HG02642 (cell line): ENCODE results near the gene TFAP2A.

Experiments
- ATAC-seq: cut with Tn5 transposase; IDR thresholded peaks from one replicate; pipeline ENCODE4 v1.9.1; 2021; ENCODE audit warnings: mild to moderate bottlenecking; ENCODE audit not compliant: unreplicated experiment, poor library complexity

The TFAP2A gene

DNA sequence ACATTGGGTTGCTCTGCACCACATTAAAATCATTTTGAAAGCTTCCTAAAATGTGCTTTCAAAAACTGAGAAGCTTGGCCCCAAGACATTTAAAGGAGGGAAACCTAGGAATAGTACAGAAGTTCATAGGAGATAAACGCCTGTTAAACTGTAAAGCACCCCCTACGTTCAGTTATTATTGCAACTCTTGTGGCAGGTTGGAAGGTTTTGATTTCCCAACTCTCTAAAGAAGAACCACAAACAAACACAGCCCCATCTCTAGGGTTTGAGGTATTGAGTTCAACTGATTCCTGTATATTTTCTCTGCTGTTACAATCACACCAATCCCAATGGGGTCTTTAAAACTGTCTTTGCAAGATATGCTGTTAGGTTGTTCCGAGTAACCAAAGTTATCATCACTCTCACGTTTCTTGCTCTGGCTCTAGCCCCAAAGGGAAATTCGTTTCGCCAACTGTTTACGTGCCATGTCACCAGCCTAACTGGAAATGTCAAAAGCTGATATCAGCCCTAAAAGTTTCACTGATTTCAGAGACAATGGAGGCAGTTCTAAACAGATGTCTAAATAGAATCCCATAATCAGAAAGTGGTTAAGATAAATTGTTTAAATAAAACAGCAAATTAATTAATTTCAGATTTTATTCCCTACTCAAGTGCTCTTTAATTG lies 12.1 kb downstream of the TFAP2A start:
- no peak for ATAC-seq

DNA sequence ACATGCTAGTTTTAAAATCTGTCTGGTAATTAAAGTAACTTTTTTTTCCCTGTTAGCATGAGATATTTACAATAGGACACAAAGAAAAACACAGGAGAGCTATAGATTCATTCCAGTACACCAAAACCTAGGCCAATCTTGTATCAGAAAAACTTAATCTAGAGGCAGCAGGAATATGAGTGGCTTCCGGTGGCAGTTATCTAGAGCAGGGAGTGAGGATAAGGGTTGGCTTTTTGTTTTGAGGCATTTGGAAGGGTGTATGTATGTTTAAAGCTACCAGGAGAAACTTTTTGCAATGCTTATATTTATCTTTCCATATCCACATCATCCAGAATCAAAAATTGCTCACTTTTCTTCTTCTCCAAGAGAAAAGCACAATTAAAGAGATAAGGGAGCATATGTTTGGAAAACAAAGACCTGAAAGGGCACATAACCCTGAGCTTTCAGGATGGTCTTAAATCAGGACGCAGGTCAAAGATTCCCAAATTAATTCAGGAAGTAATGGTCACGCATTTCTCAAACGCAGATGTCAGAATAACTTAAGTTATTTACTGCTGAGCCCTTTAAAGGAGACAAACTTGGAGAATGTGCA lies 13.1 kb downstream of the TFAP2A start:
- no peak for ATAC-seq

DNA sequence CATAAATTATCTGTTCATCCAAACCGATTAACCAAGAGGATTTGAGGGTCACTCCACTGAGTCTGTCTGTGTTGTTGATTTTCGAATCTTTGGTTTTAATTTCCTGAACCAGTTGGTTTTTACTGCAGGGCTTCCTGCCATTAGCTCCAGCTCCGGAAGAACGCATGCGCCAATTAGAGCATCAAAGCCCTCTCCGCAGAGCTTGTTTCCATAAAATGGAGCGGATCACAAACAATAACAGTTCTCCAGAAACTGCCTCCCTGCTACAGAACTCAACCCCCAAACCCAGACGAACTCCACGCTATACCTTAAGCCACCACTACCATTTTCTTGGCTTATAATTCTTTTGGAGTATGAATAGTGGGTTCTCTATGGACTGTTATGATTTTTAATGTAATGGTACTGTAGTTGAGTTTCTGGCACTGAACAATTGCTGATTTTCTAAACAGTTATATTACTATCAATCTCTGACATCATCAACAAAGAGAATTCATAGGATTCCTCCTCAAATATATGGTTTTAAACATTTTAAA lies 13.8 kb downstream of the TFAP2A start:
- no peak for ATAC-seq

DNA sequence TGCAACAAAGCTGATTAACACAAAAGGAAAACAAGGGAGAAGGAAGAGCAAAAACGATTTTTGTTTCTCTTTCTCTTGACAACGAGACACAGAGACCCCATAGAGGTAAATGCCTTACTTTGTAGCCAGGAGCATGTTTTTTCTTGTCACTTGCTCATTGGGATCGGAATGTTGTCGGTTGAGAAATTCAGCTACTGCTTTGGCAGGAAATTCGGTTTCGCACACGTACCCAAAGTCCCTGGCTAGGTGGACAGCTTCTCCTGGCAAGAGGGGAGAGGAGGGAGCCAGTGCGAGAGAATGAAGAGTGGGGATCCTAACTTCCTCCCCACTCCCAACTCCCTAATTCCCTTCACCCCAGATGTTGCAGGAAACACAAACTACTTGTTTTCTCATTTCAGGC lies 14.5 kb downstream of the TFAP2A start:
- ATAC-seq = no peak

DNA sequence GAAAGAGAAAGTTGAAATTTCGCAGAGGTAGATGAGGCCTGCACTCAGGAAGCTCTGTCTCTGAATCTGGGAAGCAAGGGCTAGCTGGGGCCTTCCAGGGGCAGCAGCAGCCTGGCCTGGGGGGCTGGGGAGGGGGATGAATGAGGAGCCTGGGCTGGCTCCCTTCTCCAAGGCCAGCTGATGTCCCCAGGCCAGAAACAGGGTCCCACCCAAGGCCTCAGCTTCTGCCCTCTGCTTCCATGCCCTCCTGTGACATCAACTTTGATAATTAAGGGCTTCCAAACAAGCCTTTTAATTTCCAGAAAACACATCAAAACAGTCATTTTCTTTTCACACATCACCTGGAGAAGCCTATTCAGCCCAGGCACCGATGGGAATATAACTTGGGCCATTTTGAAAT lies 15.4 kb downstream of the TFAP2A start:
- ATAC-seq = no peak

DNA sequence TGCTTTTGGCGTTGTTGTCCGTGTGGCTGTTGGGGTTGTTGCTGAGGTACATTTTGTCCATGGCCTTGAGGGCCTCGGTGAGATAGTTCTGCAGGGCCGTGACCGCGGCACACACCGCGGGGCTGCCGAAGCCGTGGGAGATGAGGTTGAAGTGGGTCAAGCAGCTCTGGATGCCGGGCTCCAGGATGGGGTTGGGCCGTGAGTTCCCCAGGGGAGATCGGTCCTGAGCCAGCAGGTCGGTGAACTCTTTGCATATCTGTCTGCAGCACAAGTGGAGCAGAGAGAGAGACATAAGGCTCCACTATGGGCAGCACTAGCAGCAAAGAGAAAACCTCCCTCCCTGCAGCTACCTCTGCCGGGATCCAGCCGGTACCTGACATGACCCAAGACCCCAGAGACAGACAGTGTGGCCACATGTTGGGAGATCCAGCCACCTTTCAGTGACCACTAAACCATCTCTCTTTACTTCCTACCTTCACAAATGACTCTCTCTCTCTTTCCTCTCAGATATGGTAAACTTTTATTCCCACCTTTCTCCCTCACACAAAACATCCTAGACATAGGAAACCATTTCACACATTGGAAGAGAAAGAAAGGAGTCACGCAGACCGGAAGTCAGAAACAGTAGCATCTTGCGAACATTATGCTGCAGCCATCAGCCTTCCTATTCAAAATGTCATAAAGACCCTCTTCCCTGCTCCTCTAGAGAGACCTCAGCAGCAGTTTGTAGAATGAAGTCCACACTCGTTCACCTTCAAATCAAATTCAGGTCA lies 16.2 kb downstream of the TFAP2A start:
- no peak for ATAC-seq

DNA sequence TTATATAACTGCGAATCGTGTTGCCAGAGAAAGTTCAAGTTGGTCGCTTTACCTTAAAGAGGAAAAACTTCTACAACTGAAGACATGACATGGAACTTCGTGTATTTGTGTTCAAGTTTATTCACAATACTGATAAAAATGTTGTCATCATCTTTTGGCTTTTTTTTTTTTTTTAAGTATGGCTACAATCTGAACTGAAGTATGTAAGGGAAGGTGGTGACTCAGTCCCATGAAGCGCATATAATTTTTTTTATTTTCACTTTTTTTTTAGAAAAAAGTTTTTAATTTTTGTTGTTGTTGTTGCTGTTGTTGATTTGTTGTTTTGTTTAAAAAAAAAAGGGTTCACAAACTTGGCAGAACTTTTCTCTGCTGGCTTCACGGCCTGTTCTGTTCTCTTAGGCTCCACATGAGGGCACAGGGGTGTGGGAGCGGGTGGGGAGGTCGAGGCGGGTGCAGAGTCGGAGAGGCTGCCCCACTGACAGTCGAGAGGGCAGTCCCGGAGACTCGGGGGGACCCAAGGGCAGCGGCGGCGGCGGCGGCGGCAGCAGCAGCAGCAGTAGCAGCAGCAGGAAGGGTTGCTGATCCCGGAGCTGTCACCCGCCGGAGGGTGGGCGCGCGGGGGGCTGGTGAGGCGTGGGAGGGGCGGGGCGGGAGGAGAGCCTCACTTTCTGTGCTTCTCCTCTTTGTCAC lies 17.0 kb downstream of the TFAP2A start:
- no peak for ATAC-seq

DNA sequence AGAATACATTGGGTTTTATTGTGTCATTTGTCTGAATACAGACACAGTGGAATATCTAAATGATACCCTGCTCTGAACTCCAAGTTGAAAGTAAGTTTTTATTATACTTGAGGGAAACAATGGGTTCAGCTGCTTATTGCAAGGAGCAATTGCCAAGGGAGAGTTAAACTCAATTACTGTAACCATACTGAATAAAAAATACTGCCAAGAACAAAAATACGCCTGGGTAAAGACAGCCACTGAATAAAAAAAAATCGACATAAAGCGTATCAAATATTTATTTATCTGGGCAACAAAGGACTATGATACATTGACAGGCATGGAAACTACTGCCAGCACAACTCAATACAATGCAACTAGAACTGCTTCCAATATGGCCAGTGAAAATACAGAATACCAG lies 18.1 kb downstream of the TFAP2A start:
- no peak for ATAC-seq

DNA sequence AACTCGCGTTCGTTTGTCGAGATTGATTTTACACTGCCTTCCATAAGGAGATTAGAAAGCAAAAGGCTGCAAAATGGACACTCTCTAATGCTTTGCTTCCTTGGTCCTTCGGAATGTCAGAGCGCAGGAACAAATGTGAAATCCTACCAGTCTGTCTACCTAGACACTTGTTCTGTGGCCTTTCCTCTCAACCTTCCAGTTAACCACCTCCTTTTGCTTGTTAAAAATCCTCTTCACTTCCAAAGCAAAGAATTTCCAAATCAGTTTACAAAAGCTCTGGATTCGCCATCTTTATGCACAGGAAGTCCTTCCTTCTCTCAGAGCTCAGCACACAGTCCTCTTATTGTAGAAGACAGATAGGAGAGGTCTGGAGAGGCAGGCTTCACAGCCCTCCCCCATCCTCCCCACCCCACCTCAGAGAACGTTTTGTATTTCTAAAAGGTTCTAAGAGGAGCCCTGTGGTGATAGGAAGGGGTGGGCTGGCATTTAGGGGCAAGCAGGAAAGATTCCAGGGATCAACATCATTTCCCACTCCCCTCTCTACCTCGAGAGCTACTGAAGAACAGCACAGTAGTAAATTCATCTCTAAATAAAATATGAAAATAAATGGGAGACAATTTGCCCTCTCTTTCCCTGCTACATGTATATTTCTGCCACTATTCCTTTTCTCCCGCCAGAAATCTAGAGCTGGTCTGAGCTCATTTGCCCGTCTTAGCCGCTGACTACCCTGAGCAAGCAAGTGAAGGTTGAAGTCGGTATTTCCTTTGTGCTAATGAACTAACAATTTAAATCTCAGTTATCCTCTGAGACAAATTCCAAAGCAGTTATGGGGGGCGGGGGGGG lies 18.9 kb downstream of the TFAP2A start:
- ATAC-seq = no peak

DNA sequence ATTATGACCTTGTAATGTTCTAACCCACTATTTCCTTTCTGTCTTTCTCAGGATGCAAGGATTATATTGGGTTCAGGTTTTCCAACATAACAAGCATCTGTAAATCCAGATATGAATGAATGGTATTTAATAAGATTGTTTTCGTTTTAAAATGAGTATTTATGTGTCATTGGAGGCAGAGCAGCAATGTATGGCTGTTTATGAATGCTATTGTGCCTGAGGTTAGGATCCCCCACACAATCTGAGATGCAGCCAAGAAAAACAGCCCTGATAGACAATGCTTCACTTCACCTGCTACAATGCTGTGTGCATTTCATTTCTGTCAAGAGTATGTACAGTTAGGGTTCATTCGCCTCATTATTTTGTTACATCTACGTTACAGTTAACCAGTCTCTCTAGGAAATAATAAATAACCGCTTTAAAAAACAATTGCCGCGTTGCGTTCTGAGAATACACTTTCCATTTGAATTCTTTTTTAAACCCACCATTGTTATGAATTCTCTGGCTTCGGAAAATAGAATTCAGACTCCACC lies 19.6 kb downstream of the TFAP2A start:
- ATAC-seq = no peak

DNA sequence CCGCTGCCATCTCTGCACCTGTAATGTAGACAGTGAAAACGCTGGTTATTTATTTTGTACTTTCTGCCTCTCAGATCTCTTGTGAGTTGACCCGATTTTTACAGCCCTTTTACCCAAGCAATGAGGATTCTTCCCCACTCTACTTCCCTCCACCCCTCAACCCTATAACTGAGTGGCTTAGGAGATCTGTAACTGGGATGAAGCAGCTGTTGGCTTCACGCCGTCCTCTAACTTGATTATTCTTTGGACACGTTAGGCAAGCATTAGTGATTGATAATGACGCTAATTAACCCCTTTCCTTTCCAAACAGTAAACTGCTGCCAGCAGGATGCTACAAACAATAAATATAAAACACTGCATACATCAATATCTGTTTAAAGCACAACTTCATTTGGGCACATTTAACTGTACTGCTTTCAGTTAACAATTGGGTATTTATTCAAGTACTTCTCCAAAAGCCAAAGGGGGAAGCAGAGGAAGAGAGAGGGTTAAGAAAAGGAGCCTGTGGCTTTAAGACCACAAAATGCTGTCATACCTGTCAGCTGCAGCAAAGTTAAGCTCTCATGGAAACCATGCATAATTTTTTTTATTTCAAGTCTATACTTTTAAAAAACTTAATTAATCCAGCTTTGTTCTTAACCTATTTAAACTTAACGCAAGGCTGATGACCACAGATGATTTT lies 21.2 kb downstream of the TFAP2A start:
- ATAC-seq = no peak

DNA sequence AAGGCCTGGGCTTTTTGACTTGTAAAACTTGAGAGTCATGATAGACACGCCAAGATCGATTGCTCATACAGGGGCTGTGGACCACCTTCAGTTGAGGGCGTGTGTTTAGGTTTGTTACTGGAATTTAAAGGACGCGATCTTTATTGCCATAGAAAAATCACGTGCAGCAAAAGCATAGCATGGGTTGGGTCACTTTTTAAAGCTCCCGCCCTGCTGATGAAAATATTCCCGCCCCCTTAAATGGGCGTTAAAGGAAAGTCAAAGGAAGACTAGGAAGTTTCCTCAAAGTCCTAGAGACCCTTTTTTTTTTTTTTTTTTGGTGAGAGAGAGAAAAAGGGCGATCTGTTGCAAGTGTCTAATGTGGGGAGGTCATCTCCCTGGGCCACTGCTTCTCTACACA lies 23.1 kb downstream of the TFAP2A start:
- no peak for ATAC-seq

DNA sequence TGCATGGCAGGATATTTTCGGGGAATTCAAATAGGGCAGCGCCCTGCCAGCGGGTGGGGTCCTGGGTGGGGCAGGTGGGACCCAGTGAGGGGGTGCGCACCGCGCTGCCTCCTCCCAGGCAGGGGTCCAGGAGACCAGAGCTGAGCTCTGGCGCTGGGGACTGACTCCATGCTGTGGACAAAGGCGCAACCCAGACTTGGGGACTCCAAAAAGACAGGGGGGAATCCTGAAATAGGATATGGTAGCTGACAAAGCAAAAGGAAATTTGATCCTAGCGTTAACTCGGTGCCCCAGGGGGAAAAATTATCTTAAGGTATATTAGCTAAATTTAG lies 23.6 kb downstream of the TFAP2A start:
- ATAC-seq = no peak

DNA sequence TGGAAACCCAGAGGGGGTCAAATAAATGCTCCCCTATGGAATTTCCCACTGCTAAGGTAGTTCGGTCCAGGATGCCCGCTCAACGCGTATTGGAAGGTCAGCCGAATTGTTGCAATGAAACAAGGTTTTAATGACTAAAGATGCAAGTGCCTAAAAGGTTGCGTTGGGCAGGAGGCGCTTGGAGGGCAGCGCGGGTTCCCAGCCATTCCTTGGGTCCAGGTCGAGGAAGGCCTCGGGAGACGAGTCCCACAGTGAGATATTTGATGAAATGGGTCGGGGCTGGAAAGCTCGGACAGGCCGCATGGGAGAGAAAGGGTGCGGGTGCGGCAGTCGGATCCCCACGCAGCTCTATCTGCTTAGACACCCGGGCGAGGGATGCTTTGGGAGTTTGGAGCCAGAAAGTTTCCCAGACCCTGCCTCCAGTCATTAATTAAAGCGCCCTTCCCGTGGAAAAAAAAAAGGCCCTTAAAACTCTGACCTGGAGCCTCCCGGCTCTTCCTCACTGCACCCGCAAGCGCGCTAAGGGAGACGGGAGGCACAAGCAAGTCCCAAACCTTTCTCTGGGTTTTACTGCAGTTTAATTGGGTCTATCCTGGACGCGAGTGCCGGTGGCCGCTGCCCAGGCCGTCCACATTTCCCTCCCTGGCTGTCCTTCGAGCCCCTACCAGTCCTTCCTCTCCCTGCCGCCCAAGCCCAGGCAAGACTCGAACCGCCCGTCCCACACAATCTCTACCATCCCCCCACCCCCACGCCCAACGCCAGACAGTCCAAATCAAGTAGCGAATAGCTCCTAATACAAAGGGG lies 24.2 kb downstream of the TFAP2A start:
- ATAC-seq = no peak

DNA sequence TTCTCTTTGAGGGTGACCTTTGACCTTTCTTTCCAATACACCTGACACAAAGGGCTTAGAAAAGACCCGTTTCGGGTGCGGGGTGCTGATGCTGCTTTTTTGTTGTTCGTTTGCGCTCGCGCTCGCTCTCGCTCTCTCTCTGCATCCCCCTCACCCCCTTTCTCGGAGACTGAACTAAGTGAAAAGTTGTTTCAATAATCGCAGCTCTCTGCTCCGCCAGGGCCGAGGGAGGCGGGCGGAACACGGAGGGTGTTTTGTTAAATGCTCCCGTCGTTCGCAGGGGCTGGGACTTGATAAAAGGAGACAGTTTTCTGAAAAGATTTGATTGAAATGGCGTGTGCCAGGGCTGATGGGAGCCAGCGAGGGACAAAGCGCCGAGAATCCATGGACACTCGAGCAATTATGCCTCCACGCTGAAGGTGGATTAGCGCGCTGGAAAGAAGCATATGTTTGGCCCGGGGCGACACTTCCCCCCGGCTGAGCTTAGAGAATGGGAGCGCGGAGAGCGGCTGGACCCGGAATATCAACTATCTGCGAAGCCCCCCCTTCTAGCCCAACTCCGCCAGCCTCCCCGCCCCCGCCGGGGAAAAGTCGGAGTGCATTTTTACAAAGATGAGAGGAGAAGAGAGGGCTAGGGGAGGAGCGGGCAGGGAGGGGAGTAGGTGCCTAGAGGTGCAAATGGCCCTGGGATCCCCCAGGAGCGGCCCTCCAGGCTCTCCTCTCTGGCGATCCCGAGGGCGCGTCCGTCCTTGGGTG lies 25.0 kb downstream of the TFAP2A start:
- no peak for ATAC-seq

DNA sequence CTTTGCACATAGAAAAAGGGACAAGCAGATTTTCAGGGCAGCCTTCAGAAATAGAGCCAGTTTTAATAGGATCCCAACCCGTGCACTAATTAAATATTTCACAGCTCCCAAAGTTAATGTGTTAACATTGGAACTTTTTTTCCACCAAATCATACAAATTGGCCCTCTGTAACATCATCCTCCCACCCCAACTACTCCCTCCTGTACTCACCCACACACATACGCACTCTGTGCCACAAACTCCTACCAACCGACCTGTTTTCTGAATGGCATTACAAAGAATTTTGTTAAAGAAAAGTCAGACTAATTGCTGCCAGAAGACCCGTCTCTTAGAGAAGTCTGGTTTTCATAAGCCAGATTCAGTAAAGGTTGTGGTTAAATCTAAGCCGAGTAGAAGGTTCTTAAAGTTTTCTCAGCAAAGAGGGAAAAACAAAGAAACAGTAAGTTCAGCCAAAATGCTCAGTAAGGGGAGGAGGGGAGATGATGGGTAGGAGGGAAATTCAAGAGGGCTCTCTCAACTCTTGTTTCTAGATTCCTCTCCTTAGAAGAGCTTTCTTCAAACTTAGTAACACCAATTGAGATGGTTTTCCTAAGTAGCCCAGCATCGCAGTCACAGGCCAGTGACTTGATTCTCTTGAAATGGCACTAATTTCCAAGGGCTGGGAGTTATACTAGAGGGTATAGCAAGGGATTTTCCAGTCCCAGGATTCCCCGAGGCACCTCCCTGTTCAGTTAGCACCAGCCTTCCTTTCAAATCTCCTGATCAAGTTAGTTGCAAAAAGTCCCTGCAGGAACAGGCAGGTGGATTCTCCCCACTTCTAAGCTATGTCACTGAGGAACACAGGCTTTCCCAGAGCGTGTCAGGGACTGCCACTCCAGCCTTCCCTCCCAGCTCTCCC lies 27.9 kb downstream of the TFAP2A start:
- no peak for ATAC-seq

DNA sequence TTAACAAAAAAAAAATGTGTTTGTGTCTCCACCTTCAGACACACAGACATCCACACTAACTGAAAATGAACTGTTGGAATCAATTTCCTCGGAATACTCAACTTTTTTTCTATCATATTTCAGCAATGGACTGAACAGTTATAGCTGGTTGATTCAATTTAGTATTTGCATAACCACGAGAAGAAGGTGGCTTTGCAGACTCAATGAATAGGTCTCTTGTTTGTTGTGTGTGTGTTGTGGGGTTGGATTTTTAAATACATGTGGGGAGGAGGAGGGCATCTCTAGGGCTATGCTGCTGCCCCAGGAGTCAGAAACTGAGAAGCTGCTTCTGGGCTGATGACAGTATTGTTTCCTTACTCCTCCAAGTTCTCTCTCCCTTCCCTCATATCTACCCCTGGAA lies 28.7 kb downstream of the TFAP2A start:
- ATAC-seq = no peak
